Right atrium auricular region (tissue), 2 donors: ENCODE measurements around the gene FBXO31. TPM values are rescaled to one million over a fixed set of nuclear protein-coding genes. Genes with fewer than 3 reads are reported as not detected.

ENCODE experiments used
- DNase-seq: peaks from one replicate; pipeline ENCODE4 v3.0.0-alpha.2; 2019; ENCODE audit warnings: low spot score
- H3K27ac ChIP-seq, 2 donors: fragments of 200-600 bp; sonication (generic); 1 replicate in 1 of 2; 2 replicates in 1 of 2; pipeline ENCODE4 v1.5.1; 2016 to 2019
- H3K27me3 ChIP-seq, 2 donors: fragments of 200-600 bp; sonication (generic); one replicate each; pipeline versions ENCODE4 v1.5.1 to v1.6.0; 2017 to 2019
- H3K36me3 ChIP-seq: fragments of 200-600 bp; sonication (generic); one replicate; pipeline ENCODE4 v1.5.1; 2016
- H3K4me1 ChIP-seq, 2 donors: fragments of 200-600 bp; sonication (generic); one replicate each; pipeline versions ENCODE4 v1.5.1 to v1.6.0; 2017 to 2019
- H3K4me3 ChIP-seq, 2 donors: fragments of 200-600 bp; sonication (generic); 1 replicate in 1 of 2; 2 replicates in 1 of 2; pipeline ENCODE4 v1.5.1; 2017 to 2019; ENCODE audit warnings: mild to moderate bottlenecking in 1 of 2, moderate library complexity in 1 of 2
- H3K9me3 ChIP-seq, 2 donors: fragments of 200-600 bp; sonication (generic); one replicate each; pipeline ENCODE4 v1.5.1; 2019
- CTCF ChIP-seq, 2 donors: fragments of 200-600 bp; sonication (generic); IDR thresholded peaks; one replicate each; pipeline ENCODE4 v1.5.1; 2019; ENCODE audit warnings: antibody characterized with exemption in 2 of 2
- total RNA-seq, 2 donors: library from RNA; depleted of rRNA; stranded (reverse); fragments of >200 nt; gene quantifications; one replicate each; pipeline ENCODE4 v1.1.0, GENCODE V29; 2016

Gene FBXO31
- total RNA-seq, 2 donors from 2014 or later, result 39.3 to 53.1 TPM

DNA sequence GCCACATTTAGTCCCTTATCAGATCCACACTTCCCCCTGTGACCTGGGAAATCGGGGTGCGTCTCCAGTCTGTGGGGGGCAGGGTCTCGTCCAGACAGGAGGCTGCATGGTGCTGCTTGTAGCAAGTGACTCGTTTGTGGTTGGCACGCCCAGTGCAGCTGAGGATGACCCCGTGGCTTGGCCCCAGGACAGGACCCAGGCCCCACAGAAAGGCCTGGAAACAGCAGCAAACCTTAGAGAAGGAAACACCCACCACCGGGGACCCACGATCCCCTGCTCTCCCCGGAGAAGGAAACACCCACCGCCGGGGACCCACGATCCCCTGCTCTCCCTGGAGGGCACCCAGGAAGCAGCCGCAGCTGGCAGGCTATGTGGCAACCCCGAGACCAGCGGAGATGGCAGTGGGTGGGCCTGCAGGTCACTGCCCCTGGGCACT is 58.1 kb downstream of the FBXO31 start:
- no peak for TF ChIP-seq CTCF (IDR thresholded peaks at IDR 0.05)
- Histone ChIP-seq H3K4me3 (no peak overlapping the region), H3K4me1 (peaks cover 0 to 43% of the 10 kb centered on the region in 2 donors), H3K36me3 (peaks cover 22% of the 10 kb centered on the region), H3K27ac (peak overlapping the region; percentile 1 to 32), H3K9me3 (no peaks in the 10 kb centered on the region), H3K27me3 (no peaks in the 10 kb centered on the region)
- DNase-seq, result no peak

DNA sequence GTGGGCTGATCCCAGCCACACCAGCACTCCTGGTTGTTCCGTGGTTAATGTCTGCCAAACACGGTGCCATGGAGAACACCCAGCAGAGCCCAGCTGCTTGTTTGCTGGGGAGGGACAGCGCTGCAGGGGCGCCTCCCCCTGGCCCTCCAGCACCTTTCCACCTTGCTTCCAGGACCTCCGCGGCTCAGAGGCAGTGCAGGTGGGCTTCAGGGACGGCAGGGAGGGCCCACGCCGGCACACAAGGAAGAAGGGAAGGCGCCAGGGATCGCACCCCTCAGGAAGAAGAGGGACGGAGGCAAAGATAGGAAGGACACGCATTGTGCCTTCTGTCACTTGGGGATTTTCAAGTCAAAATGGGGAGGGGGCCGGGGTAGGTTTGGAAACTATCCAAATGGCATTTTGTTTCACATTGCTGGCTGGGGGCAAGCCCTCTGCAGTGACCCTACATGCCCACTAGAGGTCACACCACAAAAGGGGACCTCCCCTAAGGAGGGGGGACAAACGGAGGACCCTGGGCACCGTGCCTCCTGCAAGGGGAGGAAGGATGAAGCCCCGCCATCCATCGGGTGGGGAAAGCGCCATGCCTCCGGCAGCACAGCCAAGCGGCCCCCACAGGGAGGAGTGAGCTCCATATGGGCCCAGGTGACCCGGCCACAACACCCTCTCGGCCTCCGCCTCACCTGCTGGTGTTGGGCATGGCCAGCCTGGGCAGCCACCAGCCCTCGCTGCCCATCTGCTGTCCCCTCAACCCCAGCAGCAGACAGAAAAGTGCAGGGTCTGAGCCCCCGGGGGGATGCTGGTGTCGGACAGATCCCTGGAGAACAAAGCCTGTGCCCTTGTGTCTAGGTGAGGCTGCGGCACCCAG is 58.9 kb downstream of the FBXO31 start:
- no peak for DNase-seq

DNA sequence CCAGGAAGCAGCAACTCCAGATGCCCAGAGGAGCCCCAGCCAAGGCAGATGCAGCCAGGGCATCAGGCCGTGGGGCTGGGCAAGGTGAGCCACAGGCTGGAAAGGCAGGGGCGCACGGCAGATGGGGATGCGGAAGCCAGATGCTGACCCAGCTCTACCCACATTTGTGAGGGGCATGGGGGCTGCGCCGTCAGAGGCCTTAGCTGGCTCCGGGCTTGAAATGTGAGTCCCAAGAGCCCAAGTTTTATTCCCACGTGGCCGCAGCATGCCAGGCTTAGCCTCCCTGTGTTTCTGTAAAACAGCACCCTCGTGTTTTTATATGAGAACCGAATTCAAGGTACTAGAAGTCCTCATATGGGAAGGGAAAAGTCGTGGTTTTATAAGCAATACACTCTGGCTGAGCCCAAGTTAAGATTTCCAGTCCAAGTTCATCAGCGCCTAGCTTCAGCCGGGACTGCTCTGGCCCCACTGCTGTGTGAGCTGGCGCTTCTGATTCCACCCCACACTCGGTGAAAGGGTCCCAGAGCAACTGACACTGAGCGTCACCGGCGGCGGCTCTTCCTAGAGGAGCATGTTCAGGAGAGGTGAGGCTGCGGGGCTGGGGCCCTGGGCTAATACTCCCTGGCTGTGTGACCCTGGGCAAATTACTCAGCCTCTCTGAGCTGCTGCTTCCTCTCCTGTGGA is 59.7 kb downstream of the FBXO31 start:
- H3K4me1 ChIP-seq, result peaks cover 0 to 37% of the 10 kb centered on the region in 2 donors
- TF ChIP-seq CTCF (IDR thresholded peaks at IDR 0.05), result no peak
- no peak overlapping the region for H3K27ac ChIP-seq
- H3K27me3 ChIP-seq, result no peaks in the 10 kb centered on the region
- peaks cover 6% of the 10 kb centered on the region for H3K36me3 ChIP-seq
- no peaks in the 10 kb centered on the region for H3K9me3 ChIP-seq
- DNase-seq, result no peak
- H3K4me3 ChIP-seq, result no peak overlapping the region

More for the DNA sequence above, 58.9 kb downstream of the FBXO31 start:
- H3K36me3 ChIP-seq, result peaks cover 14% of the 10 kb centered on the region
- peak; percentile 78 to 88 for TF ChIP-seq CTCF (IDR thresholded peaks at IDR 0.05)
- no peaks in the 10 kb centered on the region for H3K27me3 ChIP-seq
- peaks cover 0 to 41% of the 10 kb centered on the region in 2 donors for H3K4me1 ChIP-seq
- H3K27ac ChIP-seq, result peak overlapping the region in 1 of 2 donors; percentile 32
- H3K4me3 ChIP-seq, result no peak overlapping the region
- no peaks in the 10 kb centered on the region for H3K9me3 ChIP-seq

- Histone ChIP-seq H3K27ac (no peak overlapping the region), H3K9me3 (no peaks in the 10 kb centered on the region), H3K27me3 (no peaks in the 10 kb centered on the region), H3K4me1 (peaks cover 0 to 36% of the 10 kb centered on the region in 2 donors), H3K4me3 (no peak overlapping the region), H3K36me3 (peaks cover under 1% of the 10 kb centered on the region)
- no peak for DNase-seq
- TF ChIP-seq CTCF (IDR thresholded peaks at IDR 0.05), result no peak
Observed at GRCh38 chr16:87322833-87323726, 60.5 kb downstream of the FBXO31 start.

DNA sequence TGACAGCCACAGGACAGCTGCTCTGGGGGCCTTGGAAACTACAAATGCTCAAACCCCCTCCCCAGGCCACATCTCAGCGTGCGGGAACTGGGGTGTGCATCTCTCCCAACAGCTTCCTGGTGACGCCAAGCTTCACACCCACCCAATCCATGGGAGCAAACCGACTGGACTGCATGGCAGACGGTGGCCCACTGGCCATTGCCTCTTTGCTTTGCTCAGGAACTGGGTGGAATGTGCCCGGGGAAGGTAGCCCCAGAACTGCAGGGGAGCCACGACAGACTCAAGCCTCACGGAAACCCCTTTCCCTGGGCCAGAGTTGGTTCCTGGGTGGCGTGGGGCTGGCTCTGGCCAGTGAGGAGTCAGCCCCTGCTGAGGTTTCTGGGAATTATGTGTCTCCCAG is 61.2 kb downstream of the FBXO31 start:
- no peak for DNase-seq
- Histone ChIP-seq H3K4me3 (no peak overlapping the region), H3K9me3 (no peaks in the 10 kb centered on the region), H3K4me1 (peaks cover 0 to 33% of the 10 kb centered on the region in 2 donors), H3K36me3 (no peaks in the 10 kb centered on the region), H3K27ac (no peak overlapping the region), H3K27me3 (no peaks in the 10 kb centered on the region)
- TF ChIP-seq CTCF (IDR thresholded peaks at IDR 0.05), result no peak
